T follicular helper cell (primary cell): ENCODE data around the gene RPH3AL.

Source experiments
- DNase-seq: peaks from one replicate; pipeline ENCODE4 v3.0.0-alpha.2; 2020; ENCODE audit warnings: low read depth
- total RNA-seq, 2 experiments: gene quantifications; one replicate each; lab custom pipeline; 2026; lab: John Stamatoyannopoulos, UW

The RPH3AL gene, protein sequence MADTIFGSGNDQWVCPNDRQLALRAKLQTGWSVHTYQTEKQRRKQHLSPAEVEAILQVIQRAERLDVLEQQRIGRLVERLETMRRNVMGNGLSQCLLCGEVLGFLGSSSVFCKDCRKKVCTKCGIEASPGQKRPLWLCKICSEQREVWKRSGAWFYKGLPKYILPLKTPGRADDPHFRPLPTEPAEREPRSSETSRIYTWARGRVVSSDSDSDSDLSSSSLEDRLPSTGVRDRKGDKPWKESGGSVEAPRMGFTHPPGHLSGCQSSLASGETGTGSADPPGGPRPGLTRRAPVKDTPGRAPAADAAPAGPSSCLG
- 1.1 to 2.3 reads per million in 2 experiments for total RNA-seq

DNA sequence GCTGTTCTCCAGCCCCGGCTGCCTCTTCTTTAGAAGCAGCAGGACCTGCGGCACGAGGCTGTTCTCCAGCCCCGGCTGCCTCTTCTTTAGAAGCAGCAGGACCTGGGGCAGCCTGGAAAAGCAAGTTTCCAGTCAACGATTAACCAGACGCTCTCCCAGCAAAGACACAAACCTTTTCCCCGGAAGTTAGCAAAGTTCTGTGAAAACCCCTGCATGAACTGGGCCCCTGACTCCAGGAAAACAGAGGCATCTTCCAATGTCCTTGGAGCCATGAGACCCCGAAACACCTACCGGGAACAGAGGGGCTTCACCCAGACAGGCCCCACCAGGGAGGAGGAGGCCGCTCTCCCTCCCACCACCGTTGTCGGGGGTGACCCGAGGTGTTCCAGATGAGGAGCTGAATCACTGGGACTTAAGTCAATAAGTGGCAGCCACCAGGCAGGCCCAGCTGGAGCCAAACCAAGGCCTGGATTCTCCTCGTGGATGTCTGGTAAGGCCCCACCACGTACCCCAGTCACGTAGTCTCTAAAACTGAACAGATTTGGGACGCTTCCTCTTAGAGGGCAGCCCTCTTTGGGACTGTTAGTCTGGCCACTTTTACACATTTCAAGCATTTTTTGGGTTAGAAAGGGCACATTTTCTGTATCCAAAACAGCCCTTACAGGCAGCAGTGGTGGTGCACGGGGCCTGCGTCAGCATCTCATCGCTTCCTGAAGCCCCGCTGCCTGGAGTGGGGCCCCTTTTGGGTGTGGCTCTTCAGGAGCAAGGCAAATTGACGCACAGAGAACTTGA is at the start of gene RPH3AL:
Gene RPH3AL, minus strand, starts transcription at position 387 of the 792 bp plus-strand sequence. CDS start 25,264 bp downstream, outside the sequence.
- DNase-seq, result no peak

DNA sequence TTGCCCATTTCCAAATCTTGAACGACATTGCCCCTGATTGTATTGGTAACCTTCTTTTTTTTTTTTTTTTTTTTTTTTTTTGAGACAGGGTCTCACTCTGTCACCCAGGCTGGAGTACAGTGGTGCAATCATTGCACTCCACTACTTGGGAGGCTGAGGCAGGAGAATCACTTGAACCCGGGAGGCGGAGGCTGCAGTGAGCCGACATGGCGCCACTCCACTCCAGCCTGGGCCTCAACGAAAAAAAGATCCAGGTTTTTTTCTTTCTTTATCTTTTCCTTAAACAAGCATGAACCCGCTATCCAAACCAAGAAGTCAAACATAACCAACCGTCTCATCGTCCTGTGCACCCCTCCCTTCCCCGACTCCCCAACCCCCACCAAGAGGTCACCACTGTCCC is 47.6 kb upstream of the RPH3AL start:
- no peak for DNase-seq

DNA sequence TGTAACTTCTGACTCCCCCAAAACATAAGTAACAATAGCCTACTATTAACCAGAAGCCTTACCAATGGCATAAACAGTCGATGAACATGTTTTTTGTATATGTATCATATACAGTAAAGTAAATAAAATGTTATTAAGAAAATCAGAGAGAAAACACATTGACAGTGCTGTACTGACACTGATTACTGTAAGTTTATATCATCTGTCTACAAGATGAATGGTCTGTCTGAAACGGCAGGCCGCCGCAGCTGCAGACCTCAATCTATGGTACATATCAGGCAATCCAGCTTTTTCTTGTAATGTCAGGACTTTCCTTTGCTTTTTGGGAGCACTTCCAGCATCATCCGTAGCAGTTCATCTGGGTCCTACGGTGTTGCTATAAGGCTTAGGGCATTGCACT is 44.2 kb upstream of the RPH3AL start:
- DNase-seq, result no peak

DNA sequence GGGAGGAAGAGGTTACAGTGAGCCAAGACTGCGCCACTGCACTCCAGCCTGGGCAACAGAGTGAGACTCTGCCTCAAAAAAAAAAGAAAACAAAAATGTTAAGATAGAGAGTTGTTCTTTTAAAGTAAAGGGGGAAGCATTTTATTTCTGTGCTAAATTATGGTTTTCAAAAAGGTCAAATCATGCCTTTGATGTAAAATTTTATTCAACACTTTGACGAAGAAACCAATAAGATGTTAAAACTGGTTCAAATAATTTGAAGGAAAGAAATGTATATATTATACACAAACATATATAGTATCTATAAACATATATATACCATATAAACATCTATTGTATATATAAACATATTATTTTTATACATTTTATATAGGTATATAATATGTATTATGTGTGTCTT is 43.4 kb upstream of the RPH3AL start:
- DNase-seq, result no peak

DNA sequence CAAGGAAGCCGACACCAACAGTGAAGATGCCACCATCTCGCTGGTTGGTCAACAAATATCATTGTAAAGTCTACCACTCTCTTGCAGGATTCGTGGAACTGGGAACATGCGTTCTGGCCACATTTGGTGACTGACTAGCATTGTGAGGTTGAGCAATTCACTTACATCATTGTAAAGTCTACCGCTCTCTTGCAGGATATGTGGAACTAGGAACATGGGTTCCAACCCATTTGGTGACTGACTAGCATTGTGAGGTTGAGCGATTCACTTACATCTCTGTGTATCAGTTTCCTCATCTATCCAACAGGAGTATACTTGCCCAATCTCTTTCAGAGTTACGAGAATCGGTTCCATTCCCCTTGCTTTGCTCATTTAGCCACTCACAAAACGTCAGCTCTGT is 42.6 kb upstream of the RPH3AL start:
- DNase-seq, result no peak

DNA sequence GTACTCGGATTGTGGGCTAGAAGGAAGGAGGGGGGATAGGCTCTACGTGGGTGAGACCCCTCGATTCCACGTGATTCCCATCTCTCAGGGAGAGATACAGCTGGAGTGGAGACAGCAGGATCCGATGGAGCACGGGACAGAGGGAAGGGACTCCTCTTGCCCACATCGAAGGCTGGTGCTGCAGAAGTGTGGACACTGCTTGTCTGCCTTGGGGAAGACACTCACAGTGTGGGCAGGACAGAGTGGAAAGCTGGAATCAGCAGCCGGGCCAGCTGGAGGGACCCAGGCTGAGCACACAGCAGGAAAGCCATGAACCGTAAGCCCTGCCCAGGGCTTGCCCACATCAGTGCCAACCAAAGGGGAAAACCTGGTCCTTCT is 42.1 kb upstream of the RPH3AL start:
- DNase-seq, result no peak

DNA sequence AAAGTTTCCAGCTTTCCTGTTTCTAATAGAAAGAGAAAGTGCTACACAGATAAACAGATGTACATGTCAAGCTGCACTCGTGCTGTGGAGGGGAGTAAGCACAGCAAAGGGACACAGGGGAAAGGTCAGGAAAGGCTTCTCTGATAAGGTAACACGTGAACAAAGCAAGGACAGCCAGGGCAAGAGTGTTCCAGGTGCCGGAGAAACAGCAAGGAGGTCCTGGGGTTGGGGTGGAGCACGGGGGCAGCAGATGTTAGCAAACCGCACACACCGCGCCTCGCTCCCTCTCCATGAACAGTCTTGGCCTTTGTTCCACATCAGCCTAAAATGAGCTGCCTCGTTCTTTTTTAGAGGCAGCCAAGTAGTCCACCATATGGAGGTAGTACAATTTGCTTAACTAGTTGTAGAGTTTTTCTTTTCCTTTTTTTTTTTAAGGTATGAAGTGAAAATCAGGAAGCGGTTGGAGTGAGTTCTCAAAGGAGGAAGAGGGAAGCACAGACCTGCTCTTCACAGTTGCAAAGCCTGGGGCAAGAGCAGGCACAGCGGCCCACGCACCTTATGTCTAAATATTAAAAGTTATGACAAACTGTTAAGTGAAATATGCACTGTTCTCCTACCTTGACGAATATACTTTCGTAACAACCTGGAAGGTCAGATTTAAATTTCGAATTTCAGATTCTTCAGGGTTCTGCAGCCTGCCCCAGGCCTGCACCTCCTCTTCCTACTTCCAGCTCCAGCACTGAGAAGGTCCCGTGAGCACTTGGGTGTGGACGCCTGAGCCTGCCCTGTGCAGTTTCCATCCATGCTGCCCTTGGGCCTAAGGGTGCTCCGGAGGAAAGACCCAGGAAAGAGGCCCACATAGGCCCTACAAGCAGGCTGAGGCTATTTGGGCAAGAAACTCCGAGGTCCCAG is 41.5 kb upstream of the RPH3AL start:
- no peak for DNase-seq

DNA sequence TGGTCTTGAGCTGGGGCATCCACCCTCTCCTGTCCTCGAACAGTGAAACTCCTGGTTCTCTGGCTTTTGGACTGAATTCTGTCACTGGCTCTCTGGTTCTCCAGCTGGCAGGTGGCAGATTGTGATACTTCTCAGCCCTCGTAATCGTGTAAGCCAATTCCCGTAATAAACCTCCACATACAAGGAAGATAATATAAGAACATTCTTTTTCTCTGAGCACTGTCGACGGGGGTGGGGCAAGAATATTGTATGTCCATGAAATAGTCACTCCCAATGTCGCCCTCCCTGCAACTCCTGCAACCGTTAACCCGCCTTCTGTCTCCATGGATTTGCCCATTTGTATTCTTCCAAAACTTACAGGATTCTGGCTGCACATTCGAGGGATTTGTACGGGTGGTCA is 39.2 kb upstream of the RPH3AL start:
- DNase-seq, result no peak

DNA sequence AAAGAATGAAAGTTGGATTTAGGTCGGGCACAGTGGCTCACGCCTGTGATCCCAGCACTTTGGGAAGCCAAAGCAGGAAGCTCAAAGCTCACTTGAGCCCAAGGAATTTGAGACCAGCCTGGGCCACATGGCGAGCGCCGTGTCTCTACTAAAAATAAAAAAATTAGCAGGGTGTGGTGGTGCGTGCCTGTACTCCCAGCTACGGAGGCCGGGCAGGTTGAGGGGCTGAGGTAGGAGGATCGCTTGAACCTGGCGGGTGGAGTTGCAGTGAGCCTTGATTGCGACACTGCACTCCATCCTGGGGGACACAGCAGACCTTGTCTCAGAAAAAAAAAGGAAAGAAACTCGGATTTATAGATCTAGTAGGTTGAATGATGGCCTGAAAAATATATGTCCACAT is 37.4 kb upstream of the RPH3AL start:
- no peak for DNase-seq

DNA sequence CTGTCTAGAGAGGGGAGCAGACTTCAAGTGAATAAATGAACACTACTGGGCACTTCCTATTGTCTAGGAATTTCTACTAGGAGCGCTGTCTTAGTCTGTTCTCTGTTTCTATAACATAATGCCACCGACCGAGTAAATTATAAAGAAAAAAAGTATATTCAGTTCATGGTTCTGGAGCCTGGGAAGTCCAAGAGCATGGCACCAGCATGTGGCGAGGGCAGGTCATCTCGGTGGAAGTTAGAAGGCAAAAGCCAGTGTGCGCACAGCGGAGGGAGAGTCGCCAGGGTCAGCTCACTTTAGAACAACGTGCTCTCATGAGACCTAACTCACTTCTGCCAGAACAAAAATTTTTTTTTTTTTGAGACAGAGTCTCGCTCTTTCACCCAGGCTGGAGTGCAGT is 35.5 kb upstream of the RPH3AL start:
- DNase-seq, result no peak

DNA sequence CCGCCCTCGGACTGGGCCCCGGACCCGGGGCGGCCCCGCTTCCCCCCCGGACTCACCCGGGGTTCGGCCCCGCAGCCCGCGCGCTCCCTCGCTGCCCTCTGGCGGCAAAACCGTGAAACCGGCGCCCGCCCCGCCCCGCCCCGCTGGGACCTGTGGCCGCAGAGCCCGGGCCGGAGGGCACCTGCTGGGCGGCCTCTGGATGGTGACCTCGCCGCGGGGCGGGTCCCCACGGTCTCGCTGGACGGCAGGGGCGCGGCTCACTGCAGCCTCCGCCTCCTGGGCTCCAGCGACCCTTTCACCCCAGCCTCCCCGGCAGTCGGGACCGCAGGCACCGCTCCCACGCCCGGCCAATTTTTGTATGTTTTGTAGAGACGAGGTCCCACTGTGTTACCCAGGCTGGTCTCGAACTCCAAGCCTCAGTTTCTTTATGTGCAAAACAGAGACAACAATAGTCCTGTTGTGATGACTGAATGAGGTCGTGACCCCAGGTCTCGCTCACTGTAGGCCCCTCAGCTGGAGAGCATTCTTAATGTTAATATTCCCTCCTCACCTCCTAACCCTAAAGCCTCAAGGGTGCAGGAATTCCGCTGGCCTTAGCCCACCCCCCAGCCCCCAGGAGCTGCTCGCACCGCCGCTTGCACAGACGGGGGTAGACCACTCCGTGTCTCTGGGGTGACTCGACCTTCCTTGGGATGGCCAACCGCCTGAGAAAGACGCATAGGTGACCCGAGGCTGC is 33.7 kb upstream of the RPH3AL start:
- peak; percentile 35 for DNase-seq

DNA sequence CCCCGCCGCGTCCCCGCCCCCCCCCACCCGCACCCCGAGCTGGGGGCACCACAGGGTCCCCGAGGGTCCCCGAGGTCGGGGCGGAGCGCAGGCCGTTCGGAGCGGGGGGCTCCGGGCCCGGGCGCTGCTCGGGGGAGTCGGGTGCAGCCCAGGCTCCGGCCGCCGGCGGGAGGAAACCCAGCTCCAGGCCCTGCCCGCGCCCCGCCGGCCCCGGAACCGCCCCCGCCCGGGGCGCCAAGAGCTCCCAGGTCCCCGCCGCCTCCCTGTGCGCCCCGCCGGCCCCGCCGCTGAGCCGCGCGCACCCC is 33.2 kb upstream of the RPH3AL start:
- no peak for DNase-seq

DNA sequence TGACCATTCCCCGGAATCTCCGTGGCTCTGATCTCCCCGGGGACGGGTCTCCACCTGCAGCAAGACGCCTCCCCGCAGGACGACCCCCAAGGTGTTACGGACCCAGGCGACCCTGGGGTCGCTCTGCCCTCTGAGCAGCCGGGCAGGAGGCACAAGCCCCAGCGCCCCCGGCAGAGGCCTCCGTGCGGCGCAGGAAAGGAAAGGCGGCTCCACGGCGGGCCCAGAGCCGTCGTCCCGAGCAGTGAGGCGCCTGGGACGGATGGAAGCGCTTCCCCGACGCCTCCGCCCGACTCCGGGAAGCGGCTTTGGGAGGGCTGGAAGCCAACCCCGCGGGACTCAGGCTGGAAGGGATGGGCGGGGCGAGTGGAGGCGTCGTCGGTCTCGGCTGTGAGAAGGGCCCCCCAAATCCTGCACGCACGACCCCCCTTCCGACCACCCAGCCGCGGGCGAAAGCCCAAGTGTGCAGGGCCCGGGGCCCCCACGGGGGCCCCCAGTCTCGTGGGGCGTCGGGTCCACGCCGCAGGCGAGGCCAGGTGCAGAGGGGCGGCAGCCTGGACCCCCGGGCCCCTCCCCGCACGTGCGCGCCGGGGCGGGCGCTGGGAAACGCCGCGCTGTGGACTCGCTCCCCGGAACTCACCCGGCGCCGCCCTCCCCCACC is 32.7 kb upstream of the RPH3AL start:
- DNase-seq, result no peak

DNA sequence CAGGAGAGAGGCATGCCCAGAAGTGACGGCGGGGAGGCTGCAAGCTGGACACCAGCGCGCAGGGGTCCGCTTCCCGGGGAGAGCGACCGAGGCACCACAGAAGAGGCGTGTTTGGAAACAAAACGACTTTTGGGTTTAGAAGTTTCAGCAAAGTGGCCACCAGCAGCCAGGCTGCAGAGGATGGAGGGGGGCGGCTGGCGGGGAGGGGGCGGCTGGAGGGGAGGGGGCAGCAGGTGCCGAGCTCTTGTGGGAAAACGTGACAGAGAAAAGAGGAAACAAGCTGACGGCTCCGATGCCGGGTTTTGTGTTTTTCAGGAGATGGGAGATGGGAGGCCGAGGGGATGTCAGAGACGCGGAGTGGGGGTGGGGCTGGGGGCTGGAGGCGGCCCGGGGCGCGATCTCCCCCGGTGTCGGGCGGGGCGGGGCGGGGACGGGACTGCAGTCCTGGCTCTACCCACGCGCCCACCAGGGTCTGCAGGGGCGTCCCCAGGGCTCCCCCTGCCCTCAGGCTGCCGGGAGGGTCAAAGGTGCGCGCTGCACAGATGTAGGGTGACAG is 32.1 kb upstream of the RPH3AL start:
- no peak for DNase-seq

DNA sequence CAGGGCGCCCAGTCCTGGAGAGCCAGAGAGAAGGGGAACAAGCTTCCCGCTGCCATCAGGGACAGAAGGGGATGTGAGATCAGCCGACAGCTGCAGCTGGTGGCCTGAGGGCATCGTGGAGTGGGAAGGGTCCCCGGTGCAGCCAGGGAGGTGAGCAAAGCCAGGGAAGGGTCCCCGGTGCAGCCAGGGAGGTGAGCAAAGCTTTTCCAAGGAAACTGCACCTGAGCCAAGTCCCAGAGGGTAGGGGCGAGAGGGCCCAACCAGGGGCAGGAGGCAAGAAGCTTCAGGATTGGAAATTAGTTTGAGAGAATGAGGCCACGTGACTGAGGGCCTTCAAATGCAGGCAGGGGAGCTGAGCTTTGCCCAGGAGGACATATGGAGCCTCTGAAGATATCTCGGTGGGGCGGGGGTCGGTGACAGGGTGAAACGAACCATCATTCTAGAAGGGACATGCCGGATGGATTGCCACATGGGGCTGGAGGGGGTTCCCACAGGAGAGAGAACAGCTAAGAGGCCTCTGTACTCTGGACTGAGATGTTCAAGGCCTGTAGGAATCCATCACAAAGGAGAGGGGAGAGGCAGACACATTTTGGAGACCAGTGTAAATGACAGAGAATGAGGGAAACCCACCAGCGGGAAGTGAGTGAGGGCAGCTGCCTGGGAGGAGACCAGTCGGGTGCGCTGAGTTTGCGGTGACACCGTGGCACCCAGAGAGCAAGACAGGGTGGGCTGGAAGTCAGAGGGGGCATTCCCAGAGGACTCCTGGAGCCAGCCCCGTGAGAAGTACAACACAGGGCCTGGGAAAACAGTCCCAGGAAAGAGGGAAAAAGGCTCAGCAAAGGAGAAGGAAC is 31.4 kb upstream of the RPH3AL start:
- DNase-seq, result no peak

DNA sequence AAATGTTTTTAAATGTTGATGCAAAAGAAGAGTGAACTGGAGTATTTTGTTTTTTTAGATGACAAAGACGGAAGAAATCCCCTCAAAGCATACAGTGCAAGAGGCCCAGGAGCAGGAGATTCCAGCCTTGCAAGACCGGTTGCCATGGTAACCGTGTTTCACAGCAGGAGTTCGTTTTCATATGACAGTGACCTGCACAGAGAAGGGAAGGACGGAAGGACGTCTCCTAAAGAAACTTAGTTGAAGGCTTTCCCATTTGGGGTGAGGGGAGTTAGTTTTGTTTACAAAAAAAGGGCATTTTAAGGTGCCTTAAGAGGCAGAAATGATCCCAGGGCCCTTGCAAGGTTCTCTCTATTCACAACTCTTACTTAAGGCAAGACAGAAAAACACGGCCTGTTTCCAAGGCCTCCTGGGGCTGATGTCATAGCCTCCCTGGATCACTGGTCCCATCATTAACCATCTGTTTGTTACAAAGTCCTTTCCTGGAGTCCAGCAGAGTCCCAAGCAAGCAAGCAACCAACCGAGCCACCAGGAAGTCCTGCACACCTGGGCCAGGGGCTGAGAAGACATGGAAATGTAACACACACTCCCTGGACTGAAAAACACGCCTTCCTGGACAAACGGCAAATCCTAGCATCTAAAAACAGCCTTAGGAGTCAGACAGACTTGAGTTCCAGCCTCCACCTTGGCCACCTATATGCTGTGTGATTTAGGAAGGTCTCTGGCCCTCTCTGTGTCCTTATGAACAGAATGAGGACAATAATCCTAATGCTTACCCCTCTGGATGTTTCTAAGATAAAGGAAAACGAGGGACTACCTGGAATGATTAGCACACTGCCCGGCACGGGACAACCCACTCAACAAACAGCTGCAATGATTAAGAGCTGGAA is 30.3 kb upstream of the RPH3AL start:
- DNase-seq, result no peak

DNA sequence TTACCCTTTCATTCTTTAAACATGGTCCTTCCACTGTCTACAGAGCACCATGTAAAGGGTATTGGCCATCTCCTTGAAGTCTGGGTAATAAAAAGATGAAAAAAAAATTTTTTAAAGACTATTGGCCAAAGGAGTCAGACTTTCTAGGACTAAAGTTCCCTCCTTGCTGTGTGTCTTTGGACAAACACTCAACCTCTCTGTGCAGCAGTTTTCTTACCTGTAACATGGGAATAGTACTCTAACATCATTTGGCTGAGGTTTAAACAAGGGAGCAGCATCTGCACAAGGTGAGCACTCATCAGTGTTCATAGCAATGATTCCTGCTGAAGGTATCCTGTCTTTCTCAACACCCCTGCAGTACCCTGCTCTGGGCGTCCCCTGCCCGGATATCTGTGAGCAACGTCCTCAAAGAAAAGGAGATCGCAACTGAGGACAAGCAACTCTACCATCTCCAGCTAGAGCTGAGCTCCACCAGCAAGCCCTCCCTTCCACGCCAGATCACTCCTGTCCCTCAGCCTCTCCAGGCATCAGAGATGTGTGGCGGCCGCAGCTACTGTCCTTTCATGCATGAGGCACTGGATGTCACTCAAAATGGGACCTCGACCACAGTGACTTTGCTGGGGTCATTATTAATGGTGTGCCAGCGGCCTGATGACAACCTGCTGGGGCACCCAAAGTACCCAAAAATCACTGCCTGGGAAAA is 29.5 kb upstream of the RPH3AL start:
- no peak for DNase-seq

DNA sequence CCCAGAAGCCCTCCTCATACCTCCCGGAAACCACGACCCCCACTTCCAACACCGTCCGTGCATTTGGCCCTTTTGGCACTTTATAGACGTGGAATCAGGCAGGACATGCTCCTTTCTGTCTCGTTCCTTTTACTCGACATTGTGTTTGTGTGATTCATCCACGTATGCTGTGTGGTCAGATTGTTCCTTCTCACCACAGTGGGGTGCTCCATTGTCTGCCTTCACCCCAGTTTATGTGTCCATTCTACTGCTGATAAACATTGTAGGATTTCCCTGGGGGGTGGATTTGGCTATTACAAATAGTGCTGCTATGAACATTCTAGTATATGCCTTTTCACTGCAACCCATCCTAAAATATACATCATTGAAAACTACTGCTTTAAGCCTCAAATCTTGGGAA is 28.9 kb upstream of the RPH3AL start:
- no peak for DNase-seq
